GM23338 (cell line): ENCODE data around the gene ALKBH8.

ENCODE experiments used
- EZH2phosphoT487 ChIP-seq: fragments of 200-600 bp; sonication (generic); IDR thresholded peaks from one replicate; pipeline ENCODE4 v1.8.1; 2018; ENCODE audit warnings: antibody characterized with exemption; ENCODE audit not compliant: unreplicated experiment
- NANOG ChIP-seq: IDR thresholded peaks from 2 replicates; pipeline ENCODE4 v1.6.1; 2016; ENCODE audit warnings: antibody characterized with exemption, borderline replicate concordance
- POLR2AphosphoS5 ChIP-seq: IDR thresholded peaks from 2 replicates; pipeline ENCODE4 v1.6.1; 2016; ENCODE audit warnings: antibody characterized with exemption, low read depth
- TF ChIP-seq, protein P1 (sequence below), 2 experiments: fragments of 200-600 bp in 1 of 2; sonication (generic) in 1 of 2; conservative IDR thresholded peaks; 2 replicates each; pipeline versions ENCODE4 v1.5.1 to v1.6.1; 2016 to 2017; ENCODE audit warnings: antibody characterized with exemption in 2 of 2, low read depth in 2 of 2, mild to moderate bottlenecking in 2 of 2, moderate library complexity in 1 of 2
- TF ChIP-seq, protein P2 (sequence below): IDR thresholded peaks from one replicate; pipeline ENCODE4 v1.6.1; 2018; ENCODE audit warnings: antibody characterized with exemption; ENCODE audit not compliant: unreplicated experiment

DNA sequence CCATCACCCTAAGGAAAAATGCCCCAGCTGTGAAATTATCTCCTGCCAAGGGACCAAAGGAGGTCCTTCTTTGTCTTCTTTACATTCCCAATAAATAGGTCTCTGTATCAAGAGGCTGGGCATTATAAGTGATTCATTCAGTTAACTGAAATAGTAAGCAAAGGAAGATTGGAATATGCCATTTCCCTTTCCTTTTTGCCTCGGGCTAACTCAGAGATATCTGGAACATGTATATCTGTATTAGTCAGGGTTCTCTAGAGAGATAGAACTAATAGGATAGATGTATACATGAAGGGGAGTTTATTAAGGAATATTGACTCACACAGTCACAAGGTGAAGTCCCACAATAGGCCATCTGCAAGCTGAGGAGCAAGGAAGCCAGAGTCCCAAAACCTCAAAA, 92.6 kb downstream of the ALKBH8 start:
- no peak for TF ChIP-seq NANOG
- TF ChIP-seq, protein P1, sequence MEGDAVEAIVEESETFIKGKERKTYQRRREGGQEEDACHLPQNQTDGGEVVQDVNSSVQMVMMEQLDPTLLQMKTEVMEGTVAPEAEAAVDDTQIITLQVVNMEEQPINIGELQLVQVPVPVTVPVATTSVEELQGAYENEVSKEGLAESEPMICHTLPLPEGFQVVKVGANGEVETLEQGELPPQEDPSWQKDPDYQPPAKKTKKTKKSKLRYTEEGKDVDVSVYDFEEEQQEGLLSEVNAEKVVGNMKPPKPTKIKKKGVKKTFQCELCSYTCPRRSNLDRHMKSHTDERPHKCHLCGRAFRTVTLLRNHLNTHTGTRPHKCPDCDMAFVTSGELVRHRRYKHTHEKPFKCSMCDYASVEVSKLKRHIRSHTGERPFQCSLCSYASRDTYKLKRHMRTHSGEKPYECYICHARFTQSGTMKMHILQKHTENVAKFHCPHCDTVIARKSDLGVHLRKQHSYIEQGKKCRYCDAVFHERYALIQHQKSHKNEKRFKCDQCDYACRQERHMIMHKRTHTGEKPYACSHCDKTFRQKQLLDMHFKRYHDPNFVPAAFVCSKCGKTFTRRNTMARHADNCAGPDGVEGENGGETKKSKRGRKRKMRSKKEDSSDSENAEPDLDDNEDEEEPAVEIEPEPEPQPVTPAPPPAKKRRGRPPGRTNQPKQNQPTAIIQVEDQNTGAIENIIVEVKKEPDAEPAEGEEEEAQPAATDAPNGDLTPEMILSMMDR (conservative IDR thresholded peaks at IDR 0.05; ENCODE audit: low read depth in 2 of 2) = no peak
- TF ChIP-seq POLR2AphosphoS5 = no peak
- TF ChIP-seq, protein P2, sequence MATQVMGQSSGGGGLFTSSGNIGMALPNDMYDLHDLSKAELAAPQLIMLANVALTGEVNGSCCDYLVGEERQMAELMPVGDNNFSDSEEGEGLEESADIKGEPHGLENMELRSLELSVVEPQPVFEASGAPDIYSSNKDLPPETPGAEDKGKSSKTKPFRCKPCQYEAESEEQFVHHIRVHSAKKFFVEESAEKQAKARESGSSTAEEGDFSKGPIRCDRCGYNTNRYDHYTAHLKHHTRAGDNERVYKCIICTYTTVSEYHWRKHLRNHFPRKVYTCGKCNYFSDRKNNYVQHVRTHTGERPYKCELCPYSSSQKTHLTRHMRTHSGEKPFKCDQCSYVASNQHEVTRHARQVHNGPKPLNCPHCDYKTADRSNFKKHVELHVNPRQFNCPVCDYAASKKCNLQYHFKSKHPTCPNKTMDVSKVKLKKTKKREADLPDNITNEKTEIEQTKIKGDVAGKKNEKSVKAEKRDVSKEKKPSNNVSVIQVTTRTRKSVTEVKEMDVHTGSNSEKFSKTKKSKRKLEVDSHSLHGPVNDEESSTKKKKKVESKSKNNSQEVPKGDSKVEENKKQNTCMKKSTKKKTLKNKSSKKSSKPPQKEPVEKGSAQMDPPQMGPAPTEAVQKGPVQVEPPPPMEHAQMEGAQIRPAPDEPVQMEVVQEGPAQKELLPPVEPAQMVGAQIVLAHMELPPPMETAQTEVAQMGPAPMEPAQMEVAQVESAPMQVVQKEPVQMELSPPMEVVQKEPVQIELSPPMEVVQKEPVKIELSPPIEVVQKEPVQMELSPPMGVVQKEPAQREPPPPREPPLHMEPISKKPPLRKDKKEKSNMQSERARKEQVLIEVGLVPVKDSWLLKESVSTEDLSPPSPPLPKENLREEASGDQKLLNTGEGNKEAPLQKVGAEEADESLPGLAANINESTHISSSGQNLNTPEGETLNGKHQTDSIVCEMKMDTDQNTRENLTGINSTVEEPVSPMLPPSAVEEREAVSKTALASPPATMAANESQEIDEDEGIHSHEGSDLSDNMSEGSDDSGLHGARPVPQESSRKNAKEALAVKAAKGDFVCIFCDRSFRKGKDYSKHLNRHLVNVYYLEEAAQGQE = no peak
- no peak for TF ChIP-seq EZH2phosphoT487
